HG03060 (cell line): ENCODE data around the gene LRRC73.
"Not testable (repeated sequence)": the region's sequence is repeated elsewhere in the genome, so short reads cannot be mapped to it uniquely, and the experiment has no call there.

Experiments
- ATAC-seq: cut with Tn5 transposase; IDR thresholded peaks from one replicate; pipeline ENCODE4 v1.9.1; 2021; ENCODE audit warnings: low read depth, moderate number of reproducible peaks; ENCODE audit not compliant: unreplicated experiment

Gene LRRC73

GRCh38 chr6:43467265-43467664 lies 42.9 kb downstream of the LRRC73 start:
- not testable (repeated sequence) for ATAC-seq

- ATAC-seq, result no peak
Measured at GRCh38 chr6:43465948-43466347, 44.2 kb downstream of the LRRC73 start.

- ATAC-seq, result no peak
Measured at GRCh38 chr6:43464337-43464736, 45.8 kb downstream of the LRRC73 start.

- ATAC-seq, result no peak
Measured at GRCh38 chr6:43461936-43462335, 48.2 kb downstream of the LRRC73 start.

- no peak for ATAC-seq
Measured at GRCh38 chr6:43460032-43460431, 50.1 kb downstream of the LRRC73 start.

GRCh38 chr6:43459535-43459934 lies 50.6 kb downstream of the LRRC73 start:
- no peak for ATAC-seq

GRCh38 chr6:43458154-43458553 lies 52.0 kb downstream of the LRRC73 start:
- not testable (repeated sequence) for ATAC-seq

GRCh38 chr6:43457643-43458042 lies 52.5 kb downstream of the LRRC73 start:
- no peak for ATAC-seq
